NCI-H524 (cell line): Measurements from ENCODE around the gene KPNA6.
"Not testable (repeated sequence)": the region's sequence is repeated elsewhere in the genome, so short reads cannot be mapped to it uniquely, and the experiment has no call there.

ENCODE experiments used
- DNase-seq, 2 experiments: peaks; one replicate each; lab custom pipeline; 2025; lab: John Stamatoyannopoulos, UW

Gene KPNA6

DNA sequence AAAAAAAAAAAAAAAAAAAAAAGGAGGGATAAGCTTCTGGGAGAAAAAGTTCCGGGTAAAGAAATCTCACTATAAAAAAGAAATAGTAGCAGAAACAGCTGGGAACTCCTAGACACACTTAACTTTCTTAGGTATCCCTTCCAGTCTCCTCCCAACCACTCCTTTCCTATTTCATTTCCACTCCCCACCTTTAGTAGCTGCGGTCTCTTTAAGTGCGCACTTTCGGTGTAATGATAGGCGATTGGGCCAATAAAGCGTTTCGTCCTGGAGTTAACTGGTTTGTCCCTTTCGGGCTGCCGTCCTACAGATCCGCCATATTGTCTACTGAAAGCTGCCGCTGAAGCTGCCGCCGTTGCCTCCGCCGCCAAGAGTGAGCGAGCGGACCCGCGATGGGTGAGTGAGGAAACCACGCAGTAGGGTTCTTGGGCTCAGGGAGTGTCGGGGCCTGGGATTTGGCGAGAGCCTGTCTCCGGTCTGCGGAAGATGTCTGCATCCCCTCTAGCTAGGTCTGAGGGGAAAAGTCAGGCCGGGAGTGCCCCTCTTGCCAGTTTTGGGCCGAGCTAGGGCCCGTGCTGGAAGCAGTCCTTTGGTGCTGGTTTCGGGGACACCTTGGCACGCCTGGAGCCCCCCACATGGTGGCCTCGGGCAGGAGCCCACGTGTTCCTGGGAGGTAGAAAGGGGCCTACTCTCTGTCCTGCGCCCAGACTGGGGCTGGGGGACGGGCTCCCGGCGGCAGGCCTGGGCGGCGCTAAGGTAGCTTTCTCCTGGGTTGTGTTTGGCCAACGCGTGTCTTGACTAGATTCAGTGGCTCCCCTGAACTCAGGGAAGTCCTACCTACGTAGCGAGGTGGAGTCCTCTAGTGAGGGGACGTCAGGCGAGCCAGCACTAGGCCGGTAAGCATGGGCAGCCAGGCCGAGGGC is at the start of gene KPNA6:
KPNA6 (plus strand) TSS at position 315 of the 920 bp plus-strand sequence; CDS start at position 390, 75 bp downstream.
- DNase-seq, result peak; percentile 81 to 91

GRCh38 chr1:32060914-32061313 is 46.9 kb upstream of the KPNA6 start:
- no peak for DNase-seq

GRCh38 chr1:32062867-32063230 is 45.0 kb upstream of the KPNA6 start:
- DNase-seq, result no peak

- peak; percentile 63 to 86 for DNase-seq
These were observed 44.6 kb upstream of the KPNA6 start for GRCh38 chr1:32063261-32063681.

- DNase-seq, result not testable (repeated sequence)
These were observed 42.0 kb upstream of the KPNA6 start for GRCh38 chr1:32065613-32066488.

DNA sequence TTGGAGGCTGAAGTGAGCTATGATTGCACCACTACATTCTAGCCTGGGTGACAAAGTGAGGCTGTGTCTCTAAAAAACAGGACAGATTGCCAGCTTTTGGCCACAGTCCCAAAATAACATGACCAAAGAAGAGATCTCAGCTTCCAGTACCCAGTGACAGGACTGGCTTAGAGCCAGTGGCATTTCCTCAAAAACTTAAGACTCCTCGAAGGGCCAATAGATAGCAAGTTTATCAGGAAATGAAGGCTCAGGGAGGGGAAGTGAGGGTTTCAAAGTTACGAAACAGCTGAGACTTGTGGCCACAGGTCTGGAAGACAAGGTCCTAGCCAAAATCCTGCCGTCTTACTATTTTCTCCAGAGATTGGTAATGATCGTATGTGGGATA is 41.4 kb upstream of the KPNA6 start:
- DNase-seq, result no peak

- no peak for DNase-seq
These were observed 38.8 kb upstream of the KPNA6 start for GRCh38 chr1:32068957-32069588.

GRCh38 chr1:32071758-32072621 is 35.9 kb upstream of the KPNA6 start:
- no peak for DNase-seq

GRCh38 chr1:32072622-32073298 is 35.1 kb upstream of the KPNA6 start, which contains the start of gene TMEM39B:
TSS of gene TMEM39B (plus strand) at chr1:32072939. CDS start at chr1:32073048, 109 bp downstream.
- peak; percentile 85 to 93 for DNase-seq

DNA sequence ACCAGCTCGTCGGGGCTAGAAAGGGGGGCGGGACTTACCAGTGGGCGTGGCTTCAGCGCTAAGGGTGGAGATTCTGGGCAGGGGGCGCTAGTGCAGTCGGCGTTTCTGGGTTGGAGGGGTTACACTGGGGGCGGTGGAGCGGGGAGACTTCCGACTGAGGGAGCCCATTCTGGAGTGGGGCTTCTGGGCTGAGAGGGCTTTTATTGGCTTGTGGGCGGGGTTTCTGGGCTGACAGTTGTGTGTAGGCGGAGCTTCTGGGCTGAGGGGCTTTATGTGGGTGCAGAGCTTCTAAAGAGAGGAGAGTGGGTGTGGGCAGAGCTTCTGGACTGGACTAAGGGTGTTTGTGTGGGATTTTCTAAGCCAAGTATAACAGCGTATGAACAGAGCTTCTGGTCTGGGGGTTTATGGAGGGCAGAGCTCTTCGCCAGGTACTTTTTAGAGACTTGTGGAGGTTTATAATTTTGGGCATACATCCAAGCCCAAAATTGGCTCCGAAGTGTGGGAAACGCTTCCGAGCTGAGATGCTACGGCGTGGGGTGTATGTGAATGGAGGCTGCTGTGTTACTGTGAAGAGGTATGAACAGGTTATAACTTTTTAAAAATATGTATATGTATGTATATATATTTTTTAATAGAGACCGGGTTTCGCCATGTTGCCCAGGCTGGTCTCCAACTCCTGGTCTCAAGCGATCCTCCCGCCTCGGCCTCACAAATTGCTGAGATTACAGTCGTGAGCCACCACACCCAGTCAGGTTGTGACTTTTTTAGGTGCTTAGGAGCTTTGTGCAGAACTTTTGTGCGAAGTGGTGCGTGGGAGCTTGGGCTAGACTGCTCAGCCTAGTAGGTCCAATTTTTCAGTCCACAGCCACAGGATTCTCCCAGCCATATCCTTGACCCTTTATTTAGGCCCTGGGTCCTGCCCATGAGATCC is 34.3 kb upstream of the KPNA6 start:
- DNase-seq, result peak; percentile 88 to 95

GRCh38 chr1:32074841-32075240 is 33.0 kb upstream of the KPNA6 start:
- no peak for DNase-seq

DNA sequence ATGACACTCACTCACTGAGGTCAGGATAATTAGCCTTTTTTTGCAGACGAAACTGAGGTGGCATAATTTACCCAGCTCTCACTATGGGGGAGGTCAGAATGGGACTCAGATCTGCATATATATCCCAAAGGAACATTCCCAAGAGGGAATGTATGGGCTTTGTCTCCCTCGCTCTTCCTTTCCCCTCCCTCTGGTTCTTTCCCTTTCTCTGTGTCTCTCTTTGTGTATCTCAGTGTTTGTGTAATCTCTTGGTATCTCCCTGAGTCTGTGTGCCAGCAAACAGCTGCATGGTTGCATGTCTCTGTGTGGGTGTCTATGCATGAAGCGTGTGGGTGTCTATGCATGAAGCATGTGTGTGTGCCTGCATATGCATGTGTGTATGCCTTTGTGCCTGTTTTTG is 30.4 kb upstream of the KPNA6 start:
- DNase-seq, result no peak

- DNase-seq, result no peak
These were observed 25.8 kb upstream of the KPNA6 start for GRCh38 chr1:32082022-32082421.

DNA sequence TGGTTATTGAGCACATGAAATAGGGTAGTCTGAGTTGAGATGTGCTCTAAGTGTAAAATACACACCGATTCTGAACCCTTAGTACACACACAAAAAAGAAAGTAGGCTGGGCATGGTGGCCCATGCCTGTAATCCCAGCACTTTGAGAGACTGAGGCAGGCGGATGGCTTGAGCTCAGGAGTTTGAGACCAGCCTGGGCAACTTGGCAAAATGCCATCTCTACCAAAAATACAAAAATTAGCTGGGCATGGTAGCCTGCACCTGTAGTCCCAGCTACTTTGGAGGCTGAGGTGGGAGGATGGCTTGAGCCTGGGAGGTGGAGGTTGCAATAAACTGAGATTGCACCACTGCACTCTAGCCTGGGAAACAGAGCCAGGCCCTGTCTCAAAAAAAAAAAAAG is 21.5 kb upstream of the KPNA6 start:
- DNase-seq, result not testable (repeated sequence)

DNA sequence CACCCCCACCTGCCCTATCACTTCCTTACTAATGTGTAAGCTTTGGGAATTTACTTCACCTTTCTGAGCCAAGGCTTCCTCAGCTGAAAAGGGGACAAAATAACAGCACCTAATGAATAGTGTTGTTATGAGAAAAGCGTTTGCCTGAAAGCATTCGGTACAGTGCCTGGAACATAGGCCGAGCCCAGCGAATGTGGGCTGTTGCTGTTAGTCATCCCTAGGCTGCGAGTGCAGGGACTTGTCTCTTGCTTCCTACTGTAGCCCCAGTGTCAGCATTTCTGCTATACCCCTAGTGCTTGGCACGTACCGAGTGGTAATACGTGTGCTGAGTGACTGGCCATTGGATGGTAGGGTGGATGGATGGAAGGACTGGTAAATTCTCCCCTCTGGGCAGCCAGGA is 16.7 kb upstream of the KPNA6 start:
- DNase-seq, result no peak

DNA sequence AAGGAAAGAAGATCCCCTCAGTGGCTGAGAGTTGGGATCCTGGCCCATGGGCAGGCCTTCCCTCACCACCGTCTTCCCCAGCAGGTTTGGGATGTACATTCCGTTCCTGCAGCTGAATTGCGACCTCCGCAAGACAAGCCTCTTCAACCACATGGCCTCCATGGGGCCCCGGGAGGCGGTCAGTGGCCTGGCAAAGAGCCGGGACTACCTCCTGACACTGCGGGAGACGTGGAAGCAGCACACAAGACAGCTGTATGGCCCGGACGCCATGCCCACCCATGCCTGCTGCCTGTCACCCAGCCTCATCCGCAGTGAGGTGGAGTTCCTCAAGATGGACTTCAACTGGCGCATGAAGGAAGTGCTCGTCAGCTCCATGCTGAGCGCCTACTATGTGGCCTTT is 16.3 kb upstream of the KPNA6 start:
- no peak for DNase-seq

DNA sequence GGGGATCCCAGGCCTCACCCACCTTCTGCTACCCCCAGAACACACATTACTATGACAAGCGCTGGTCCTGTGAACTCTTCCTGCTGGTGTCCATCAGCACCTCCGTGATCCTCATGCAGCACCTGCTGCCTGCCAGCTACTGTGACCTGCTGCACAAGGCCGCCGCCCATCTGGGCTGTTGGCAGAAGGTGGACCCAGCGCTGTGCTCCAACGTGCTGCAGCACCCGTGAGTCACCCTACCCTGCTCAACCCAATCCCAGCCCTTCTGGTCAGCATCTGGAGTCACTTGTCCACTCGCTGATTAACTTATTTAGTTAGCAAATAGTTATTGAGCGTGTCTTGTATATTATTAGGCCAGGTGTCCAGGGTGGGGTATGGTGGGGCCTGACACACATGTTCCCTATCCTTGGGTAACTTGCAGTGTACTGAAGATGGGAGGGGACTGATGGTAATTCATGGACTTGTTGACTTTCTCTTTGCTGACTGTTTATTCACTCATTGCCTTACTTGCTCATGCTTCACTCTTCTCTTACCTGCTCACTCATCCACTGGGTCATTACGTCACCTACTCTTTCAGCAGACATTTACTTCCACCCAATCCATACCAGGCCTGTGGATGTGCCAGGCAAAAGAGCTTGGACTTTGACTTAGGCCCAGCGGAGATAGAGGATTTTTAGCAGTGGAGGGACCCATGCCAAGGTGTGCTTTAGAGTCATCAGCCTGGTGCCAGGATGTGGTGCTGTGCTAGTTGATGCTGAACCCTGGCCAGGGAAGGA is 12.9 kb upstream of the KPNA6 start:
- DNase-seq, result no peak

GRCh38 chr1:32099426-32099825 is 8.4 kb upstream of the KPNA6 start:
- no peak for DNase-seq

GRCh38 chr1:32100359-32100758 is 7.5 kb upstream of the KPNA6 start:
- DNase-seq, result no peak
